A673 (cell line): ENCODE measurements around the gene PTX4. TPM values are rescaled to one million over a fixed set of nuclear protein-coding genes. Genes with fewer than 3 reads are reported as not detected.

ENCODE experiments used
- BruUV-seq: library from RNA; stranded (reverse); fragments of 400-500 nt; replicated peaks from 2 replicates; lab custom pipeline; 2021; lab: Mats Ljungman, UMichigan
- CTCF ChIA-PET: fragments of 300-600 bp; sonication (Branson Sonifier 250); formaldehyde crosslinking; loops from one replicate; lab custom pipeline; 2022; ENCODE audit warnings: antibody characterized with exemption; lab: Charles Lee
- POLR2A ChIA-PET: fragments of 300-600 bp; sonication (Branson Sonifier 250); formaldehyde crosslinking; loops from one replicate; lab custom pipeline; 2022; ENCODE audit warnings: antibody characterized with exemption; ENCODE audit not compliant: low non-redundant PET; lab: Charles Lee
- DNase-seq: peaks from one replicate; pipeline ENCODE4 v3.0.0-alpha.2; 2015; ENCODE audit warnings: low spot score
- H3K27ac ChIP-seq: fragments of 200-600 bp; sonication (generic); 2 replicates; pipeline ENCODE4 v1.5.1; 2016; ENCODE audit warnings: mixed run types, low read depth, mild to moderate bottlenecking, mixed read lengths, antibody characterized with exemption, low read length; ENCODE audit not compliant: poor library complexity, severe bottlenecking
- H3K27me3 ChIP-seq: fragments of 200-600 bp; sonication (generic); replicated peaks from 2 replicates; pipeline ENCODE4 v1.6.1; 2017; ENCODE audit warnings: mixed run types, low read depth, mild to moderate bottlenecking, mixed read lengths, antibody characterized with exemption, low read length; ENCODE audit not compliant: insufficient read depth, poor library complexity
- H3K36me3 ChIP-seq: fragments of 200-600 bp; sonication (generic); 2 replicates; pipeline ENCODE4 v1.6.1; 2016; ENCODE audit warnings: mixed run types, mild to moderate bottlenecking, mixed read lengths, antibody characterized with exemption, low read length; ENCODE audit not compliant: insufficient read depth, poor library complexity, severe bottlenecking
- H3K4me1 ChIP-seq: fragments of 200-600 bp; sonication (generic); 2 replicates; pipeline ENCODE4 v1.6.1; 2017; ENCODE audit warnings: mixed run types, mild to moderate bottlenecking, mixed read lengths, antibody characterized with exemption, low read length; ENCODE audit not compliant: insufficient read depth, poor library complexity, severe bottlenecking
- H3K4me3 ChIP-seq: fragments of 200-600 bp; sonication (generic); 2 replicates; pipeline ENCODE4 v1.5.1; 2016; ENCODE audit warnings: low read depth, mixed run types, mild to moderate bottlenecking, mixed read lengths, low read length; ENCODE audit not compliant: poor library complexity, severe bottlenecking
- H3K9me3 ChIP-seq: fragments of 200-600 bp; sonication (generic); 2 replicates; pipeline ENCODE4 v1.6.1; 2016; ENCODE audit warnings: mixed run types, low read depth, mild to moderate bottlenecking, mixed read lengths, antibody characterized with exemption, low read length; ENCODE audit not compliant: poor library complexity, severe bottlenecking
- CTCF ChIP-seq: fragments of 300-800, 200-600 bp; sonication (generic); conservative IDR thresholded peaks from 2 replicates; pipeline ENCODE4 v1.5.1; 2017; ENCODE audit warnings: low read depth, mild to moderate bottlenecking, antibody characterized with exemption, low read length, moderate library complexity, mixed read lengths
- EZH2 ChIP-seq: fragments of 200-600 bp; sonication (generic); IDR thresholded peaks from 2 replicates; pipeline ENCODE4 v1.6.1; 2017; ENCODE audit warnings: borderline replicate concordance, low read depth, mild to moderate bottlenecking, mixed read lengths, antibody characterized with exemption, low read length; ENCODE audit not compliant: poor library complexity, severe bottlenecking
- intact Hi-C: fragments of 100-400 bp; cut with micrococcal nuclease; formaldehyde crosslinking; loops from one replicate; pipeline ENCODE4 v1.10.0; 2022; ENCODE audit not compliant: unreplicated experiment
- total RNA-seq: library from RNA; stranded (reverse); gene quantifications from 2 replicates; pipeline ENCODE4 v1.2.3, GENCODE V29; 2021

Gene PTX4
- total RNA-seq, 1 experiment from 2014 or later = not detected

- ChIA-PET CTCF (no interaction called here), POLR2A (no interaction called here)
- Histone ChIP-seq H3K9me3 (no peaks in the 10 kb centered on the region), H3K4me1 (no peaks in the 10 kb centered on the region), H3K4me3 (no peak overlapping the region), H3K36me3 (no peaks in the 10 kb centered on the region), H3K27me3 (no peaks in the 10 kb centered on the region), H3K27ac (no peak overlapping the region)
- no peak for TF ChIP-seq CTCF
- no peak for TF ChIP-seq EZH2
- intact Hi-C loops = no loop called here
- no TSS peak for BruUV-seq
- DNase-seq = no peak
These were observed 19.9 kb upstream of the PTX4 start for GRCh38 chr16:1508494-1509187.

GRCh38 chr16:1506494-1507213 is 17.9 kb upstream of the PTX4 start:
- no TSS peak for BruUV-seq
- intact Hi-C loops = no loop called here
- TF ChIP-seq CTCF (no peak), EZH2 (no peak)

GRCh38 chr16:1505912-1506311 is 17.2 kb upstream of the PTX4 start:
- peaks cover 19% of the 10 kb centered on the region for H3K36me3 ChIP-seq
- POLR2A ChIA-PET = no interaction called here
- no peaks in the 10 kb centered on the region for H3K9me3 ChIP-seq

More at GRCh38 chr16:1506494-1507213, 17.9 kb upstream of the PTX4 start:
- DNase-seq = no peak
- ChIA-PET CTCF (no interaction called here), POLR2A (no interaction called here)
- H3K27me3 ChIP-seq = no peaks in the 10 kb centered on the region
- no peak overlapping the region for H3K27ac ChIP-seq
- no peaks in the 10 kb centered on the region for H3K9me3 ChIP-seq
- H3K36me3 ChIP-seq = peaks cover 14% of the 10 kb centered on the region
- H3K4me3 ChIP-seq = no peak overlapping the region
- H3K4me1 ChIP-seq = no peaks in the 10 kb centered on the region

More at GRCh38 chr16:1505912-1506311, 17.2 kb upstream of the PTX4 start:
- intact Hi-C loops = no loop called here
- Histone ChIP-seq H3K27me3 (no peaks in the 10 kb centered on the region), H3K4me1 (no peaks in the 10 kb centered on the region), H3K4me3 (no peak overlapping the region), H3K27ac (no peak overlapping the region)
- DNase-seq = no peak
- no TSS peak for BruUV-seq
- no peak for TF ChIP-seq EZH2
- TF ChIP-seq CTCF = no peak
- CTCF ChIA-PET = no interaction called here
